ENCODE results near the gene RGP1. TPM values are rescaled to one million over a fixed set of nuclear protein-coding genes. Genes with fewer than 3 reads are reported as not detected.

RGP1 gene
- total and polyA plus RNA-seq, 9 of the 15 experiments (the other 6 are each of a cell fraction or from before 2014, with no cell fraction given), result 0.42 to 13.8 (median 6.7) TPM

DNA sequence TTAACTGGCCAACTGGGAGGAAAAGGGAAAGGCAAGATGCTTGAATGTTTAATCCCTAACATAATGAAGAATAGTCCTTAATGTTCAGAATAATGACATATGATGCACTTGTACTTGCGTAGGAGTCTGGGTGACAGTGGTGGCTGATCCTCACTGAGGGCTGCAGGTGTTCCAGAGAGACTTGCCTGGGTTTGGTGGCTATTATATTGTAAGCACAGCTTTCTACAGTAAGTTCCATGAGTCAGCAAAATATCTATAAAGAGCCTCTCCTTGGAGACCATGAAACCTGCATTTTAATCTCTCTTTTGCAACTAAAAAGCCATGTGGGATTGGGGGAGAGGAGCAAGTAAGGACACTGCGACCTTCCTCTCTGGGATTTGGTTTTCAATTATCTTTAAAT, 40.5 kb downstream of the RGP1 start:
- POLR2A ChIA-PET, result interaction anchor here (1.2 to 1.5 kb wide), 2 partner anchors 48 to 132 kb away, joined by 3 to 4 read pairs; no protein-coding TSS in a partner anchor
- H3K27ac ChIP-seq (ENCODE audit: extremely low read depth, low read depth, low read length), result peak overlapping the region; percentile 37; the same call in 1 of the 3 replicates
- in situ Hi-C loops (cut with MboI), result no loop called here

More for the DNA sequence above, 40.5 kb downstream of the RGP1 start:
- H3K4me2 ChIP-seq (ENCODE audit: insufficient read depth, low read length), result no peak overlapping the region
- H3K9me3 ChIP-seq (replicated peaks; ENCODE audit: control insufficient read depth, insufficient read depth, low read depth, low read length), result no peaks in the 10 kb centered on the region
- H3K4me3 ChIP-seq, result no peak overlapping the region
- intact Hi-C loops (cut with micrococcal nuclease), result no loop called here
- peaks cover 6% of the 10 kb centered on the region in 2 experiments; a peak in 4 of 5 replicates for H3K4me1 ChIP-seq (replicated peaks in 1 of 2; ENCODE audit: control insufficient read depth in 2 of 2, insufficient read depth in 2 of 2, low read length in 2 of 2)
- no TSS peak for BruUV-seq (replicated peaks)
- DNase-seq (ENCODE audit: extremely low read depth in 1 of 4, low spot score in 3 of 4), result peak in 1 of 4 experiments; percentile 13
- no peak overlapping the region for H3K9ac ChIP-seq (ENCODE audit: insufficient read depth in 1 of 2, low read depth in 2 of 2, low read length in 2 of 2)
- H3K9me1 ChIP-seq (ENCODE audit: control insufficient read depth, insufficient read depth, low read length), result no peaks in the 10 kb centered on the region
- H3K27me3 ChIP-seq (ENCODE audit: control insufficient read depth in 2 of 2, insufficient read depth in 2 of 2, low read length in 2 of 2), result no peaks in the 10 kb centered on the region
- no peaks in the 10 kb centered on the region for H4K20me1 ChIP-seq (replicated peaks; ENCODE audit: control insufficient read depth, insufficient read depth, low read length)
- peaks cover 24% of the 10 kb centered on the region; the same call in 2 of the 3 replicates for H3K36me3 ChIP-seq (ENCODE audit: control insufficient read depth, insufficient read depth, low read length)
- CTCF ChIA-PET (ENCODE audit: low intra/inter-chr PET ratio), result interaction anchor here (0.7 to 2.8 kb wide), 4 partner anchors 24 to 308 kb away, joined by 3 to 28 read pairs (median 10); no protein-coding TSS in a partner anchor
- no peak overlapping the region for H2AFZ ChIP-seq (ENCODE audit: low read depth, low read length)
- FAIRE-seq, result peak; percentile 44
- H3K79me2 ChIP-seq (ENCODE audit: control insufficient read depth, insufficient read depth, low read length), result no peaks in the 10 kb centered on the region
- peak; percentile 50; the same call in 2 of the 3 replicates for ATAC-seq
- TF ChIP-seq BACH1 (tag; IDR thresholded peaks at IDR 0.05), result peak; percentile 60; the same call in 1 of the 2 replicates
- TF ChIP-seq MAFG (tag; conservative IDR thresholded peaks at IDR 0.05), result peak; percentile 92
- no peak for TF ChIP-seq ZNF224 (CRISPR knock-in tag; IDR thresholded peaks at IDR 0.05)
- TF ChIP-seq STAT5B (CRISPR knock-in tag; IDR thresholded peaks at IDR 0.05), result no peak
- peak; percentile 94 for TF ChIP-seq MAFF (IDR thresholded peaks at IDR 0.05; ENCODE audit: low read length)
- TF ChIP-seq NFE2L1 (tag; IDR thresholded peaks at IDR 0.05; ENCODE audit: borderline replicate concordance, low read depth), result peak; percentile 49; the same call in 1 of the 2 replicates
- TF ChIP-seq NFE2 (IDR thresholded peaks at IDR 0.05; ENCODE audit: low read depth), result peak; percentile 56
- no peak for TF ChIP-seq KHSRP (IDR thresholded peaks at IDR 0.05)
- TF ChIP-seq, protein P1, sequence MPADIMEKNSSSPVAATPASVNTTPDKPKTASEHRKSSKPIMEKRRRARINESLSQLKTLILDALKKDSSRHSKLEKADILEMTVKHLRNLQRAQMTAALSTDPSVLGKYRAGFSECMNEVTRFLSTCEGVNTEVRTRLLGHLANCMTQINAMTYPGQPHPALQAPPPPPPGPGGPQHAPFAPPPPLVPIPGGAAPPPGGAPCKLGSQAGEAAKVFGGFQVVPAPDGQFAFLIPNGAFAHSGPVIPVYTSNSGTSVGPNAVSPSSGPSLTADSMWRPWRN (IDR thresholded peaks at IDR 0.05; ENCODE audit: low read depth), result no peak
- peak; percentile 97 for TF ChIP-seq ZNF316 (IDR thresholded peaks at IDR 0.05)
- no peak for TF ChIP-seq NCOR1 (IDR thresholded peaks at IDR 0.05)
- TF ChIP-seq, protein P2, sequence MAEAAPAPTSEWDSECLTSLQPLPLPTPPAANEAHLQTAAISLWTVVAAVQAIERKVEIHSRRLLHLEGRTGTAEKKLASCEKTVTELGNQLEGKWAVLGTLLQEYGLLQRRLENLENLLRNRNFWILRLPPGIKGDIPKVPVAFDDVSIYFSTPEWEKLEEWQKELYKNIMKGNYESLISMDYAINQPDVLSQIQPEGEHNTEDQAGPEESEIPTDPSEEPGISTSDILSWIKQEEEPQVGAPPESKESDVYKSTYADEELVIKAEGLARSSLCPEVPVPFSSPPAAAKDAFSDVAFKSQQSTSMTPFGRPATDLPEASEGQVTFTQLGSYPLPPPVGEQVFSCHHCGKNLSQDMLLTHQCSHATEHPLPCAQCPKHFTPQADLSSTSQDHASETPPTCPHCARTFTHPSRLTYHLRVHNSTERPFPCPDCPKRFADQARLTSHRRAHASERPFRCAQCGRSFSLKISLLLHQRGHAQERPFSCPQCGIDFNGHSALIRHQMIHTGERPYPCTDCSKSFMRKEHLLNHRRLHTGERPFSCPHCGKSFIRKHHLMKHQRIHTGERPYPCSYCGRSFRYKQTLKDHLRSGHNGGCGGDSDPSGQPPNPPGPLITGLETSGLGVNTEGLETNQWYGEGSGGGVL (CRISPR knock-in tag; IDR thresholded peaks at IDR 0.05), result no peak
- TF ChIP-seq C11orf30 (IDR thresholded peaks at IDR 0.05; ENCODE audit: low read depth), result peak; percentile 95
- TF ChIP-seq HDAC1 (IDR thresholded peaks at IDR 0.05), result no peak
- peak; percentile 92 for TF ChIP-seq MAFK (IDR thresholded peaks at IDR 0.05; ENCODE audit: low read length)
- 71% methylated on average over 2 of the region's 2 CpGs for WGBS (ENCODE audit: insufficient coverage, low coverage, missing lambda C conversion rate)
